ENCODE measurements around the gene TINAGL1. TPM values are rescaled to one million over a fixed set of nuclear protein-coding genes. Genes with fewer than 3 reads are reported as not detected.
A peak's percentile ranks its signal among the peaks of the same experiment; 100 is the strongest.

Gene TINAGL1
- total RNA-seq, 1 donor from 2014 or later = 4.5 TPM

DNA sequence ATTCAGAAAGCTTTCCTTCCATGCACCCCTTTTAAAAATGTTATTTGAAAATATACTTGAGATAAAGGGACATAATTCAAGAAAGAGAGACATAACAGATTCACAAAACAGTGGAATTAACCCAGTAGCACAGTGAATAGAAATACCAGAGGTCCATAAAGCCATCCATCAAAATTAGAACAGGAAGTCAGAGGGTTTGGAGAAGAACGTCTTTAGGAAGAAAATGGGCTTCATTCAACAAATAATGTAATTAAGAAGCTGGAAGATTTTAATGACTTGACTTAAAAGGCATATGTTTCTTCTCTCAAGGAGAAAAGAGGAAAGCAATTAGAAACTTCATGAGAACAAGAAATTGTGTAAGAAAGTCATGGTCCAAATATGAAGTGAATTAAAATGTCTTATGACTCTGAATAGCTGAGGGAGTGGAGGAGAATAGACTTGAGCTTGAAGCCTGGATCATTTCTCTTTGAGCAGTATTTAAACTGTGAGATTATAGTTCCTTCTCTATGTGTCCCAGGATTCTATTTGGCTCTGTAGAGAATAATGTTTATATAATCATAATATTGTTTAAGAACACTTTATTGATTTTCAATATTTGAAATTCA, 33.3 kb downstream of the TINAGL1 start:
- DNase-seq (ENCODE audit: low spot score) = no peak
- Mint-ChIP-seq H3K9me3 (ENCODE audit: unreplicated experiment) (no peaks in the 10 kb centered on the region), H3K4me1 (ENCODE audit: unreplicated experiment) (peaks cover 10% of the 10 kb centered on the region), H3K27ac (ENCODE audit: unreplicated experiment) (no peak overlapping the region), H3K4me3 (ENCODE audit: unreplicated experiment) (no peak overlapping the region), H3K27me3 (ENCODE audit: unreplicated experiment) (peaks cover 8% of the 10 kb centered on the region), H3K36me3 (ENCODE audit: low read depth, unreplicated experiment) (no peaks in the 10 kb centered on the region)
- TF ChIP-seq CTCF (IDR thresholded peaks at IDR 0.05; ENCODE audit: unreplicated experiment) = no peak

GRCh38 chr1:31614414-31615005, 38.2 kb downstream of the TINAGL1 start:
- peaks cover 17% of the 10 kb centered on the region for H3K4me1 Mint-ChIP-seq (ENCODE audit: unreplicated experiment)
- no peak for TF ChIP-seq CTCF (IDR thresholded peaks at IDR 0.05; ENCODE audit: unreplicated experiment)
- H3K9me3 Mint-ChIP-seq (ENCODE audit: unreplicated experiment) = no peaks in the 10 kb centered on the region
- H3K36me3 Mint-ChIP-seq (ENCODE audit: low read depth, unreplicated experiment) = peaks cover 5% of the 10 kb centered on the region
- no peak overlapping the region for H3K27ac Mint-ChIP-seq (ENCODE audit: unreplicated experiment)
- H3K4me3 Mint-ChIP-seq (ENCODE audit: unreplicated experiment) = no peak overlapping the region
- H3K27me3 Mint-ChIP-seq (ENCODE audit: unreplicated experiment) = peaks cover 13% of the 10 kb centered on the region
- no peak for DNase-seq (ENCODE audit: low spot score)

- H3K27me3 Mint-ChIP-seq (ENCODE audit: unreplicated experiment) = peaks cover 13% of the 10 kb centered on the region
- no peaks in the 10 kb centered on the region for H3K9me3 Mint-ChIP-seq (ENCODE audit: unreplicated experiment)
- no peak overlapping the region for H3K4me3 Mint-ChIP-seq (ENCODE audit: unreplicated experiment)
- H3K27ac Mint-ChIP-seq (ENCODE audit: unreplicated experiment) = no peak overlapping the region
- TF ChIP-seq CTCF (IDR thresholded peaks at IDR 0.05; ENCODE audit: unreplicated experiment) = no peak
- peaks cover 25% of the 10 kb centered on the region for H3K4me1 Mint-ChIP-seq (ENCODE audit: unreplicated experiment)
- DNase-seq (ENCODE audit: low spot score) = no peak
- H3K36me3 Mint-ChIP-seq (ENCODE audit: low read depth, unreplicated experiment) = peaks cover 5% of the 10 kb centered on the region
These were observed 39.1 kb downstream of the TINAGL1 start for GRCh38 chr1:31615414-31615813.

DNA sequence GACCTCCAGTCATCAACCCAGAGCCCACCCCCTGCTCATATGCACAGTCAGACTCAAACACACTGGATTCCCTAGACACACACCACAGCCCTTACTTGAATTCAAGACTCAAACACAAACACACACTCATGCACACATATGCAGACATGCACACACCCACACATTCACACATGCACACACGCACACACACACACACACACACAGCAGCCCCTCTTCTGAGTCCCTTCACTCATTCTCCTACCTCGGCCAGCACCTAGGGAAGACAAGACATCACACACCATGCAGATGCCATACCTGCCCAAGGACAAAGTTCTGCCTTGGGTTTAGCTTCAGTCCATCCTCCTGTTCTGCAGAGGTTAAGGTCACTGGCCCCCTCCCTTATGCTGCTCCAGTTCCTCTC, 39.6 kb downstream of the TINAGL1 start:
- H3K4me1 Mint-ChIP-seq (ENCODE audit: unreplicated experiment) = peaks cover 27% of the 10 kb centered on the region
- peaks cover 13% of the 10 kb centered on the region for H3K27me3 Mint-ChIP-seq (ENCODE audit: unreplicated experiment)
- H3K36me3 Mint-ChIP-seq (ENCODE audit: low read depth, unreplicated experiment) = peaks cover 5% of the 10 kb centered on the region
- H3K9me3 Mint-ChIP-seq (ENCODE audit: unreplicated experiment) = no peaks in the 10 kb centered on the region
- H3K27ac Mint-ChIP-seq (ENCODE audit: unreplicated experiment) = no peak overlapping the region
- H3K4me3 Mint-ChIP-seq (ENCODE audit: unreplicated experiment) = peak overlapping the region; percentile 40
- no peak for TF ChIP-seq CTCF (IDR thresholded peaks at IDR 0.05; ENCODE audit: unreplicated experiment)
- DNase-seq (ENCODE audit: low spot score) = no peak

DNA sequence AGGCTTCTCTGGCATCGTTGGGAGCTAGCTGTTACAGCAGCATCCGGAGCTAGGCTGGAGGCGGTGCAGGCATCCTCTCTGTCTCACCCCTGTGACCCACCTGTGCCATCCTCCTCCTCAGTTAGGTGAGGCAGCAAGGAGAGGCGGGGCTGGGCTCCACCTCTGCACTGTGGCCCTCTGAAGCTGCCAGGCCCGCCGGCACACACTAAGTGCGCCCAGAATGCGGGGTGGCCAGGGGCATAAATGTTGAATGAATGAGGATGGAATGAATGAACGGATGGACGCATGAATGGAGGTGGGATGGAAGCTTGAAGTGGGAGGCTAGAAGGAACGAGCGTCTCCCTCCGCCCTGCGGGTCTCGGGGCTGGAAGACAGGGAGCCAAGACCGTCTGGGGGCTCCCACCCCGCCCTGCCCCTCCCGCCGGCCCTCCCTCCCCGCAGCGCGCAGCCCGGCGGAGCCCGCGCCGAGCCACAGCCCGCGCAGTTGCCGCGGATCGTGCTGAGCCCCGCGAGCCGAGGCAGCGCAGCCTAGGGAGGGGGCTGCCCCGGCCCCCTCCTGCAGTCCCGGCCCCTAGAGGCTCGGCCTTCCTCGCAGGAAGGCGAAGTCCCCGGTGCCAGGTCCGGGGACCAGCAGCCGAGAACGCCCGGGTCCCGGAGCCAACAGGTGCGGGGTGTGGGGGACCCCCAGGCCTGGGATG, 41.1 kb downstream of the TINAGL1 start, which contains the start of gene HCRTR1:
HCRTR1 (plus strand) TSS at position 472 of the 698 bp plus-strand sequence. CDS start 1,504 bp downstream, outside the sequence.
- no peak for DNase-seq (ENCODE audit: low spot score)
- H3K27me3 Mint-ChIP-seq (ENCODE audit: unreplicated experiment) = peaks cover 13% of the 10 kb centered on the region
- no peaks in the 10 kb centered on the region for H3K9me3 Mint-ChIP-seq (ENCODE audit: unreplicated experiment)
- peaks cover 5% of the 10 kb centered on the region for H3K36me3 Mint-ChIP-seq (ENCODE audit: low read depth, unreplicated experiment)
- TF ChIP-seq CTCF (IDR thresholded peaks at IDR 0.05; ENCODE audit: unreplicated experiment) = no peak
- H3K27ac Mint-ChIP-seq (ENCODE audit: unreplicated experiment) = no peak within 1 kb of the TSS
- H3K4me1 Mint-ChIP-seq (ENCODE audit: unreplicated experiment) = peaks cover 27% of the 10 kb centered on the region
- peak within 1 kb of the TSS; percentile 90 for H3K4me3 Mint-ChIP-seq (ENCODE audit: unreplicated experiment)
